Left hindlimb (tissue), 1 donor: ENCODE results near the gene ERO1A.

Experiments used
- DNase-seq: peaks from one replicate; pipeline ENCODE4 v3.0.0-alpha.2; 2018

The ERO1A gene

GRCh38 chr14:52694761-52695480 lies 437 bp downstream of the ERO1A start:
- no peak for DNase-seq

GRCh38 chr14:52693532-52693931 lies 1.8 kb downstream of the ERO1A start:
- DNase-seq: no peak

GRCh38 chr14:52693036-52693435 lies 2.3 kb downstream of the ERO1A start:
- no peak for DNase-seq

- DNase-seq: no peak
These were observed 3.0 kb downstream of the ERO1A start for GRCh38 chr14:52692248-52692962.

GRCh38 chr14:52690983-52691760 lies 4.2 kb downstream of the ERO1A start:
- DNase-seq: no peak

- no peak for DNase-seq
These were observed 9.2 kb downstream of the ERO1A start for GRCh38 chr14:52686176-52686575.

- DNase-seq: no peak
These were observed 11.3 kb downstream of the ERO1A start for GRCh38 chr14:52683985-52684520.

- no peak for DNase-seq
These were observed 16.8 kb downstream of the ERO1A start for GRCh38 chr14:52678591-52678990.

GRCh38 chr14:52663850-52664249 lies 31.5 kb downstream of the ERO1A start:
- DNase-seq: no peak

- DNase-seq: no peak
These were observed 34.0 kb downstream of the ERO1A start for GRCh38 chr14:52661314-52661713.

- DNase-seq: no peak
These were observed 34.5 kb downstream of the ERO1A start for GRCh38 chr14:52660832-52661231.

GRCh38 chr14:52660325-52660724 lies 35.0 kb downstream of the ERO1A start:
- DNase-seq: no peak

- DNase-seq: no peak
These were observed 38.5 kb downstream of the ERO1A start for GRCh38 chr14:52656905-52657304.

GRCh38 chr14:52650774-52651173 lies 44.6 kb downstream of the ERO1A start:
- DNase-seq: no peak

GRCh38 chr14:52649511-52649910 lies 45.8 kb downstream of the ERO1A start:
- no peak for DNase-seq

- no peak for DNase-seq
These were observed 53.6 kb downstream of the ERO1A start for GRCh38 chr14:52641745-52642144.

- no peak for DNase-seq
These were observed 55.2 kb downstream of the ERO1A start for GRCh38 chr14:52640137-52640536.

GRCh38 chr14:52619687-52620086 lies 75.7 kb downstream of the ERO1A start:
- DNase-seq: no peak

GRCh38 chr14:52618602-52619001 lies 76.8 kb downstream of the ERO1A start:
- no peak for DNase-seq

GRCh38 chr14:52610187-52610586 lies 85.2 kb downstream of the ERO1A start:
- DNase-seq: no peak

- no peak for DNase-seq
These were observed 85.8 kb downstream of the ERO1A start for GRCh38 chr14:52609445-52610044.

- no peak for DNase-seq
These were observed 88.3 kb downstream of the ERO1A start for GRCh38 chr14:52607061-52607460.

- DNase-seq: no peak
These were observed 93.2 kb downstream of the ERO1A start for GRCh38 chr14:52602131-52602530.
